ENCODE data around the gene MMRN1.

Gene MMRN1

GRCh38 chr4:89914609-89915550 lies 20.2 kb downstream of the MMRN1 start:
- no peak for DNase-seq (ENCODE audit: low spot score)

GRCh38 chr4:89915937-89916336 lies 21.3 kb downstream of the MMRN1 start:
- DNase-seq (ENCODE audit: low spot score), result no peak

GRCh38 chr4:89922848-89923416 lies 28.3 kb downstream of the MMRN1 start:
- no peak for DNase-seq (ENCODE audit: low spot score)

GRCh38 chr4:89928838-89929237 lies 34.2 kb downstream of the MMRN1 start:
- no peak for DNase-seq (ENCODE audit: low spot score)

- no peak for DNase-seq (ENCODE audit: low spot score)
Observed at GRCh38 chr4:89929425-89930159, 34.9 kb downstream of the MMRN1 start.

GRCh38 chr4:89939546-89939945 lies 44.9 kb downstream of the MMRN1 start:
- no peak for DNase-seq (ENCODE audit: low spot score)

- no peak for DNase-seq (ENCODE audit: low spot score)
Observed at GRCh38 chr4:89939994-89940393, 45.3 kb downstream of the MMRN1 start.

GRCh38 chr4:89942811-89943210 lies 48.2 kb downstream of the MMRN1 start:
- no peak for DNase-seq (ENCODE audit: low spot score)

GRCh38 chr4:89949782-89950387 lies 55.2 kb downstream of the MMRN1 start:
- DNase-seq (ENCODE audit: low spot score), result no peak

- no peak for DNase-seq (ENCODE audit: low spot score)
Observed at GRCh38 chr4:89952458-89952857, 57.8 kb downstream of the MMRN1 start.

GRCh38 chr4:89954906-89955695 lies 60.4 kb downstream of the MMRN1 start:
- DNase-seq (ENCODE audit: low spot score), result no peak

- no peak for DNase-seq (ENCODE audit: low spot score)
Observed at GRCh38 chr4:89957046-89957926, 62.6 kb downstream of the MMRN1 start.

GRCh38 chr4:89981789-89982334 lies 87.2 kb downstream of the MMRN1 start:
- DNase-seq (ENCODE audit: low spot score), result no peak

GRCh38 chr4:89988268-89988667 lies 93.6 kb downstream of the MMRN1 start:
- DNase-seq (ENCODE audit: low spot score), result no peak

GRCh38 chr4:89992744-89993143 lies 98.1 kb downstream of the MMRN1 start:
- no peak for DNase-seq (ENCODE audit: low spot score)

- no peak for DNase-seq (ENCODE audit: low spot score)
Observed at GRCh38 chr4:89994176-89994873, 99.7 kb downstream of the MMRN1 start.

- DNase-seq (ENCODE audit: low spot score), result no peak
Observed at GRCh38 chr4:89995006-89995405, 100.4 kb downstream of the MMRN1 start.

- no peak for DNase-seq (ENCODE audit: low spot score)
Observed at GRCh38 chr4:89995814-89996213, 101.2 kb downstream of the MMRN1 start.

- no peak for DNase-seq (ENCODE audit: low spot score)
Observed at GRCh38 chr4:89997171-89997704, 102.6 kb downstream of the MMRN1 start.

Data from hematopoietic multipotent progenitor cell treated with erythropoietin and hydrocortisone succinate and interleukin-3 and kit ligand, for 17 days (in vitro differentiated cells).